GM21737 (cell line): ENCODE measurements around the gene PLK2.

Experiments used
- ATAC-seq: cut with Tn5 transposase; IDR thresholded peaks from one replicate; pipeline ENCODE4 v1.9.1; 2021; ENCODE audit warnings: mild to moderate bottlenecking, moderate library complexity; ENCODE audit not compliant: unreplicated experiment

PLK2 gene

GRCh38 chr5:58481066-58481676 is 21.3 kb upstream of the PLK2 start:
- no peak for ATAC-seq

- no peak for ATAC-seq
These were observed 18.0 kb upstream of the PLK2 start for GRCh38 chr5:58477760-58478376.

- ATAC-seq: no peak
These were observed 15.5 kb upstream of the PLK2 start for GRCh38 chr5:58475404-58475803.

GRCh38 chr5:58469896-58470295 is 10.0 kb upstream of the PLK2 start:
- ATAC-seq: no peak

- peak; percentile 96 for ATAC-seq
These were observed 7.1 kb upstream of the PLK2 start for GRCh38 chr5:58466939-58467338.

- ATAC-seq: no peak
These were observed 2.8 kb upstream of the PLK2 start for GRCh38 chr5:58462623-58463230.

GRCh38 chr5:58462154-58462553 is 2.3 kb upstream of the PLK2 start:
- no peak for ATAC-seq

- ATAC-seq: peak; percentile 80
These were observed 923 bp upstream of the PLK2 start for GRCh38 chr5:58460732-58461286.

- no peak for ATAC-seq
These were observed 512 bp downstream of the PLK2 start for GRCh38 chr5:58459146-58460001.

GRCh38 chr5:58458743-58459145 is 1.1 kb downstream of the PLK2 start:
- ATAC-seq: no peak

- no peak for ATAC-seq
These were observed 1.6 kb downstream of the PLK2 start for GRCh38 chr5:58458141-58458742.

- ATAC-seq: no peak
These were observed 2.8 kb downstream of the PLK2 start for GRCh38 chr5:58457050-58457449.

GRCh38 chr5:58456486-58456885 is 3.4 kb downstream of the PLK2 start:
- ATAC-seq: no peak

GRCh38 chr5:58456026-58456425 is 3.9 kb downstream of the PLK2 start:
- ATAC-seq: no peak

GRCh38 chr5:58455480-58455879 is 4.4 kb downstream of the PLK2 start:
- ATAC-seq: no peak

GRCh38 chr5:58455066-58455465 is 4.8 kb downstream of the PLK2 start:
- ATAC-seq: no peak

GRCh38 chr5:58454025-58454424 is 5.9 kb downstream of the PLK2 start:
- ATAC-seq: no peak

- ATAC-seq: no peak
These were observed 6.6 kb downstream of the PLK2 start for GRCh38 chr5:58453306-58453705.

GRCh38 chr5:58452566-58453258 is 7.2 kb downstream of the PLK2 start:
- ATAC-seq: no peak
